DND-41 (cell line): ENCODE measurements around the gene UACA.

Experiments used
- EZH2 ChIP-seq: IDR thresholded peaks from 3 replicates; pipeline ENCODE4 v1.6.1; 2012; ENCODE audit warnings: borderline replicate concordance, low read depth, mild to moderate bottlenecking, moderate library complexity, low read length, inconsistent platforms; ENCODE audit not compliant: severe bottlenecking
- TF ChIP-seq, protein P1 (sequence below): IDR thresholded peaks from 2 replicates; pipeline ENCODE4 v1.5.1; 2012; ENCODE audit warnings: borderline replicate concordance, low read length, moderate library complexity, mild to moderate bottlenecking; ENCODE audit not compliant: poor library complexity, severe bottlenecking; ENCODE audit errors: extremely low read depth

DNA sequence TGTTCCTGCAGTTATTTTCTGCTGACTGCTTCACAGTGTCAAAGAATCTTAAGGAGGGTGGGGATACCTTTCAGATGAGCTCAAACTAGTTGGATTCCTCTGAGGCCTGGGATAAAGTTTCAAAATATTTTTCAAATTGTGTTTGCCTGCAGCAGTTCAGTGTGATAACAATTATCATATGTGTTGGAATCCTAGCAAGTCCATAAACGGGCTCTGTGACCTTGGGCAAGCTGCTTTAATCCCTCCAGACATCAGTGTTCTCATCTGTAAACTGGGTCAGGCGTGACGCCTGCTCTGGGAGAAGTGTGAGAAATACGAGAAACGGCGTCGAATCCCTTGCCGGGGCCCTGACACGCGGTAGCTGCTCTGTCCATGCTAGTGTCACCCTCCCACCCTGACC, 153.5 kb downstream of the UACA start:
- TF ChIP-seq, protein P1, sequence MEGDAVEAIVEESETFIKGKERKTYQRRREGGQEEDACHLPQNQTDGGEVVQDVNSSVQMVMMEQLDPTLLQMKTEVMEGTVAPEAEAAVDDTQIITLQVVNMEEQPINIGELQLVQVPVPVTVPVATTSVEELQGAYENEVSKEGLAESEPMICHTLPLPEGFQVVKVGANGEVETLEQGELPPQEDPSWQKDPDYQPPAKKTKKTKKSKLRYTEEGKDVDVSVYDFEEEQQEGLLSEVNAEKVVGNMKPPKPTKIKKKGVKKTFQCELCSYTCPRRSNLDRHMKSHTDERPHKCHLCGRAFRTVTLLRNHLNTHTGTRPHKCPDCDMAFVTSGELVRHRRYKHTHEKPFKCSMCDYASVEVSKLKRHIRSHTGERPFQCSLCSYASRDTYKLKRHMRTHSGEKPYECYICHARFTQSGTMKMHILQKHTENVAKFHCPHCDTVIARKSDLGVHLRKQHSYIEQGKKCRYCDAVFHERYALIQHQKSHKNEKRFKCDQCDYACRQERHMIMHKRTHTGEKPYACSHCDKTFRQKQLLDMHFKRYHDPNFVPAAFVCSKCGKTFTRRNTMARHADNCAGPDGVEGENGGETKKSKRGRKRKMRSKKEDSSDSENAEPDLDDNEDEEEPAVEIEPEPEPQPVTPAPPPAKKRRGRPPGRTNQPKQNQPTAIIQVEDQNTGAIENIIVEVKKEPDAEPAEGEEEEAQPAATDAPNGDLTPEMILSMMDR, result no peak
- no peak for TF ChIP-seq EZH2
